HepG2 (cell line): ENCODE data around the gene DDR1. TPM values are rescaled to one million over a fixed set of nuclear protein-coding genes. Genes with fewer than 3 reads are reported as not detected.

Experiments
- AKAP8 ChIP-seq: sonication (generic); formaldehyde crosslinking; IDR thresholded peaks from 2 replicates; pipeline ENCODE4 v1.5.1; 2020; ENCODE audit warnings: mild to moderate bottlenecking, missing genetic modification reagents
- DBP ChIP-seq: sonication (generic); formaldehyde crosslinking; IDR thresholded peaks from 2 replicates; pipeline ENCODE4 v1.4.0; 2020; ENCODE audit warnings: missing genetic modification reagents; ENCODE audit errors: not compliant biosample characterization
- DMAP1 ChIP-seq: IDR thresholded peaks from 2 replicates; pipeline ENCODE4 v1.6.1; 2016
- GRHL1 ChIP-seq: sonication (generic); formaldehyde crosslinking; conservative IDR thresholded peaks from 2 replicates; pipeline ENCODE4 v1.8.0; 2022; ENCODE audit warnings: missing genetic modification reagents
- HIC2 ChIP-seq: sonication (generic); formaldehyde crosslinking; IDR thresholded peaks from 2 replicates; pipeline ENCODE4 v1.9.0; 2022; ENCODE audit warnings: low read depth, missing genetic modification reagents
- HOXD1 ChIP-seq: sonication (generic); formaldehyde crosslinking; IDR thresholded peaks from 2 replicates; pipeline ENCODE4 v1.5.0; 2020; ENCODE audit warnings: missing genetic modification reagents
- KDM6A ChIP-seq: IDR thresholded peaks from 2 replicates; pipeline ENCODE4 v1.6.1; 2016; ENCODE audit warnings: low read depth
- KLF6 ChIP-seq: IDR thresholded peaks from 2 replicates; pipeline ENCODE4 v1.8.0; 2016; ENCODE audit warnings: missing biosample characterization, missing genetic modification reagents
- MED1 ChIP-seq: sonication (generic); formaldehyde crosslinking; IDR thresholded peaks from 2 replicates; pipeline ENCODE4 v1.4.0; 2020; ENCODE audit warnings: missing genetic modification reagents
- MTA1 ChIP-seq: sonication (generic); formaldehyde crosslinking; IDR thresholded peaks from 2 replicates; pipeline ENCODE4 v1.4.0; 2020; ENCODE audit warnings: missing genetic modification reagents, mild to moderate bottlenecking, borderline replicate concordance
- NCOR1 ChIP-seq: fragments of 200-600 bp; sonication (generic); IDR thresholded peaks from 2 replicates; pipeline ENCODE4 v1.7.0; 2017; ENCODE audit warnings: antibody characterized with exemption, low read length, borderline replicate concordance
- POLR2AphosphoS2 ChIP-seq: IDR thresholded peaks from 2 replicates; pipeline ENCODE4 v1.6.1; 2011; ENCODE audit warnings: low read depth, low read length, improper control_type of control experiment
- SETDB1 ChIP-seq: sonication (generic); formaldehyde crosslinking; IDR thresholded peaks from 2 replicates; pipeline ENCODE4 v1.5.1; 2020; ENCODE audit warnings: missing genetic modification reagents, mild to moderate bottlenecking, borderline replicate concordance
- SSRP1 ChIP-seq: IDR thresholded peaks from 2 replicates; pipeline ENCODE4 v1.6.1; 2016; ENCODE audit warnings: control low read depth
- THAP9 ChIP-seq: sonication (generic); formaldehyde crosslinking; IDR thresholded peaks from 2 replicates; pipeline ENCODE4; 2020; ENCODE audit warnings: missing genetic modification reagents, mild to moderate bottlenecking, borderline replicate concordance
- ZBTB38 ChIP-seq: sonication (generic); formaldehyde crosslinking; IDR thresholded peaks from 2 replicates; pipeline ENCODE4 v1.5.1; 2020; ENCODE audit warnings: mild to moderate bottlenecking, missing genetic modification reagents
- ZNF350 ChIP-seq: sonication (generic); formaldehyde crosslinking; IDR thresholded peaks from 2 replicates; pipeline ENCODE4 v1.4.0; 2020; ENCODE audit warnings: mild to moderate bottlenecking, low read depth, missing genetic modification reagents, borderline replicate concordance
- ZNF564 ChIP-seq: sonication (generic); formaldehyde crosslinking; IDR thresholded peaks from 2 replicates; pipeline ENCODE4 v1.8.1; 2023; ENCODE audit warnings: mild to moderate bottlenecking, missing genetic modification reagents
- ZNF704 ChIP-seq: sonication (generic); formaldehyde crosslinking; IDR thresholded peaks from 2 replicates; pipeline ENCODE4 v1.8.1; 2023; ENCODE audit warnings: mild to moderate bottlenecking, inconsistent platforms, moderate library complexity, missing genetic modification reagents, borderline replicate concordance
- ZNF780A ChIP-seq: sonication (generic); formaldehyde crosslinking; IDR thresholded peaks from 2 replicates; pipeline ENCODE4 v1.8.0; 2022; ENCODE audit warnings: mild to moderate bottlenecking, missing genetic modification reagents, moderate library complexity
- ZSCAN21 ChIP-seq: sonication (generic); formaldehyde crosslinking; IDR thresholded peaks from 2 replicates; pipeline ENCODE4 v1.8.0; 2022; ENCODE audit warnings: mild to moderate bottlenecking, missing genetic modification reagents, moderate library complexity, borderline replicate concordance
- polyA plus RNA-seq, 8 experiments: library from polyadenylated mRNA; depleted of rRNA in 3 of 8; stranded (reverse) in 7 of 8; unstranded in 1 of 8; fragments of >200 nt; fragmentation: Illumina TruSeq in 4 of 8; extraction: Trizol in 4 of 8; gene quantifications; 2 replicates each; pipeline versions ENCODE4 v1.2.1 to v1.2.3, GENCODE V29; 2011 to 2016; ENCODE audit warnings: low read depth in 4 of 8, missing spikeins in 1 of 8, mixed read lengths in 1 of 8; ENCODE audit not compliant: insufficient read depth in 1 of 8
- total RNA-seq, 5 experiments: library from RNA; depleted of rRNA; stranded (reverse); fragments of >200 nt; fragmentation: Illumina TruSeq; extraction: Trizol; gene quantifications; 2 replicates each; pipeline ENCODE4 v1.2.3, GENCODE V29; 2016; ENCODE audit warnings: low read depth in 1 of 5

The DDR1 gene
- total and polyA plus RNA-seq, 2 of the 13 experiments (the other 11 are each of a cell fraction or from before 2014, with no cell fraction given): 16.7 to 20.2 TPM

GRCh38 chr6:30882759-30883684 lies 1.3 kb upstream of the DDR1 start (continued):
- 0 out of 2 replicates have a peak, but pooled peaks have one; percentile 43 for TF ChIP-seq ZSCAN21 (CRISPR knock-in tag)
- no peak for TF ChIP-seq SETDB1 (CRISPR knock-in tag)
- TF ChIP-seq DMAP1: peak; percentile 3; the same call in 1 of the 2 replicates
- TF ChIP-seq DBP (CRISPR knock-in tag): no peak
- TF ChIP-seq AKAP8 (CRISPR knock-in tag): no peak
- peak; percentile 41; the same call in 1 of the 2 replicates for TF ChIP-seq THAP9 (CRISPR knock-in tag)
- no peak for TF ChIP-seq ZNF780A (CRISPR knock-in tag)
- TF ChIP-seq ZNF704 (CRISPR knock-in tag): no peak
- peak; percentile 48; the same call in 1 of the 2 replicates for TF ChIP-seq ZNF350 (CRISPR knock-in tag)
- no peak for TF ChIP-seq NCOR1
- TF ChIP-seq ZNF564 (CRISPR knock-in tag): no peak
- TF ChIP-seq POLR2AphosphoS2: no peak
- TF ChIP-seq HOXD1: no peak
- TF ChIP-seq MTA1 (CRISPR knock-in tag): 0 out of 2 replicates have a peak, but pooled peaks have one; percentile 10
- no peak for TF ChIP-seq KLF6 (CRISPR knock-in tag)
- no peak for TF ChIP-seq SSRP1 (CRISPR knock-in tag)
- peak; percentile 1; the same call in 1 of the 2 replicates for TF ChIP-seq HIC2 (CRISPR knock-in tag)
- TF ChIP-seq ZBTB38 (CRISPR knock-in tag): no peak
- no peak for TF ChIP-seq KDM6A (CRISPR knock-in tag)
- no peak for TF ChIP-seq GRHL1 (CRISPR knock-in tag)
- no peak for TF ChIP-seq MED1 (CRISPR knock-in tag)
